ENCODE results near the gene AGA. TPM values are rescaled to one million over a fixed set of nuclear protein-coding genes. Genes with fewer than 3 reads are reported as not detected.

The AGA gene
- total and polyA plus RNA-seq, 2 donors (not counting 1 experiment from before 2014, with no cell fraction given) = 28.2 to 35.3 TPM

Other genes starting within 250 kb of the AGA start
- 0.15 TPM in 1 of 2 replicates, not detected in the other for gene NEIL3, start 132.6 kb downstream of the AGA start, total RNA-seq
- not detected in 2 replicates for gene NEIL3, start 132.6 kb downstream of the AGA start, polyA plus RNA-seq

Measured in B cell (primary cell).